SU-DHL-6 (cell line): ENCODE results near the gene DCTN3.
"Not testable (repeated sequence)": the region's sequence is repeated elsewhere in the genome, so short reads cannot be mapped to it uniquely, and the experiment has no call there.

Source experiments
- H2AFZ ChIP-seq: fragments of 200-600 bp; sonication (generic); 2 replicates; pipeline ENCODE4 v1.6.1; 2014; ENCODE audit warnings: low read depth, mild to moderate bottlenecking, moderate library complexity, mixed read lengths, antibody characterized with exemption, low read length; ENCODE audit not compliant: severe bottlenecking
- H3F3A ChIP-seq: fragments of 200-600 bp; shearing (Covaris generic); 2 replicates; pipeline ENCODE4 v1.6.0; 2016; ENCODE audit warnings: antibody characterized with exemption, mild to moderate bottlenecking; ENCODE audit not compliant: insufficient read depth
- H3K27ac ChIP-seq: fragments of 200-600 bp; sonication (generic); 2 replicates; pipeline ENCODE4 v1.5.1; 2016; ENCODE audit warnings: low read depth, mild to moderate bottlenecking, low read length, moderate library complexity, mixed read lengths
- H3K27me3 ChIP-seq: fragments of 200-600 bp; sonication (generic), shearing (Covaris generic); 2 replicates; pipeline ENCODE4 v1.6.0; 2014; ENCODE audit warnings: mild to moderate bottlenecking, low read length
- H3K36me3 ChIP-seq: fragments of 200-600 bp; sonication (generic); 2 replicates; pipeline ENCODE4 v1.6.1; 2014; ENCODE audit warnings: mild to moderate bottlenecking, low read length, mixed read lengths
- H3K4me2 ChIP-seq: fragments of 300-600, 200-600 bp; shearing (Covaris generic), sonication (generic); 2 replicates; pipeline ENCODE4 v1.6.0; 2014; ENCODE audit warnings: low read length, low read depth, mild to moderate bottlenecking; ENCODE audit not compliant: poor library complexity, severe bottlenecking
- H3K4me3 ChIP-seq: fragments of 200-600 bp; sonication (generic); 2 replicates; pipeline ENCODE4 v1.5.1; 2014; ENCODE audit warnings: antibody characterized with exemption, low read length, mild to moderate bottlenecking, mixed read lengths; ENCODE audit not compliant: insufficient read depth, poor library complexity, severe bottlenecking
- H3K79me2 ChIP-seq: fragments of 200-600 bp; sonication (generic); 2 replicates; pipeline ENCODE4 v1.6.1; 2014; ENCODE audit warnings: mild to moderate bottlenecking, low read length, moderate library complexity; ENCODE audit not compliant: insufficient read depth
- H3K9ac ChIP-seq: fragments of 200-600 bp; sonication (generic); 2 replicates; pipeline ENCODE4 v1.7.0; 2014; ENCODE audit warnings: mild to moderate bottlenecking, low read length
- H3K9me2 ChIP-seq: fragments of 200-600 bp; sonication (generic); replicated peaks from 2 replicates; pipeline ENCODE4 v1.6.1; 2014; ENCODE audit warnings: low read length; ENCODE audit not compliant: insufficient read depth
- H3K9me3 ChIP-seq: fragments of 200-600 bp; sonication (generic); 2 replicates; pipeline ENCODE4 v1.6.1; 2014; ENCODE audit warnings: low read length, mixed read lengths; ENCODE audit not compliant: insufficient read depth
- H4K20me1 ChIP-seq: fragments of 200-600 bp; sonication (generic); 2 replicates; pipeline ENCODE4 v1.6.1; 2014; ENCODE audit warnings: low read depth, mild to moderate bottlenecking, antibody characterized with exemption, low read length, moderate library complexity, mixed read lengths
- EZH2phosphoT487 ChIP-seq: fragments of 200-600 bp; sonication (generic), shearing (Covaris generic); conservative IDR thresholded peaks from 2 replicates; pipeline ENCODE4 v1.6.1; 2018; ENCODE audit warnings: mild to moderate bottlenecking, antibody characterized with exemption, low read length, moderate library complexity, mixed read lengths
- TF ChIP-seq, protein P1 (sequence below): fragments of 200-600 bp; sonication (generic); IDR thresholded peaks from one replicate; pipeline ENCODE4 v1.5.1; 2017; ENCODE audit warnings: antibody characterized with exemption, mild to moderate bottlenecking, low read length, moderate library complexity; ENCODE audit not compliant: insufficient read depth, poor library complexity, severe bottlenecking

Gene DCTN3

DNA sequence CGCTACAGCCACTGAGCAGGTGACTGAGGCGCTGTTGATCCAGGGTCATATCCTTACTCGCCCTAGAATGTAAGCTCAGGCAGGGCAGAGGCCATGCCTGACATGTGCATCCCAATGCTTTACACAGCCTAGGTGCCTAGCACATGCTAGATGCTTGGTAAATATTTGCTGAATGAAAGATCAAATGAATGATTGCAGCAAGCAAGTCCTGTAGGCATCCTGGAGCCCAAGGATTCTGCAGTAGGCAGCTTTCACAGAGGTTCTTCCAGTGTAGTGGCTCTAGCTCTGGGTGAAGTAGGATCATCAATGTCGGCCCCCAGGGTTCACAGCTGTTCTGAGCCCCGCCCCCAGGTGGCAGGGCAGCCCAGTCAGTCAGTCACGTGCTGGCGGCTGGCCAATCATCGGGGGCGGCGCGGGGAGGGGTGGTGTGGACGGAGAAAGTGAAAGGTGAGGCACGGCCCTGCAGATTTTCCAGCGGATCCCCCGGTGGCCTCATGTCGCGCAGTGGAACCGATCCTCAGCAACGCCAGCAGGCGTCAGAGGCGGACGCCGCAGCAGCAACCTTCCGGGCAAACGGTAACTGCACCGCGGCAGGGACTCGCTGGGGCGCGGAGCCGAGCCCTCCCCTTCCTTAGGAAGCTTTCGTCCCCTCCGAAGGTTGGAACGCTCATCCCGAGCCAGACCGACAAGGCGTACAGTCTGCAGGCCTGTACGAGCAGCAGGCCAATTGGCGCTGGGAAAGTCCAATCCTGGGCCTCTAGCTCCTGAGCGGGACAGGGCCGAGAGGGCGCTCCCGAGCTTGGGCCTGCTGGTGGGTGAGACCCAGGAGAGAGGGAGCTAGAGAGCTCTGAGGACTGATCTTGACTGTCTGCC, 26.2 kb upstream of the DCTN3 start, which contains the start of gene GALT:
Gene GALT, plus strand, starts transcription at position 465 of the 873 bp plus-strand sequence. Its CDS starts 30 bp downstream, at position 495.
- Histone ChIP-seq H2AFZ (peak within 1 kb of the TSS; percentile 83), H3K4me2 (peak within 1 kb of the TSS; percentile 58)

DNA sequence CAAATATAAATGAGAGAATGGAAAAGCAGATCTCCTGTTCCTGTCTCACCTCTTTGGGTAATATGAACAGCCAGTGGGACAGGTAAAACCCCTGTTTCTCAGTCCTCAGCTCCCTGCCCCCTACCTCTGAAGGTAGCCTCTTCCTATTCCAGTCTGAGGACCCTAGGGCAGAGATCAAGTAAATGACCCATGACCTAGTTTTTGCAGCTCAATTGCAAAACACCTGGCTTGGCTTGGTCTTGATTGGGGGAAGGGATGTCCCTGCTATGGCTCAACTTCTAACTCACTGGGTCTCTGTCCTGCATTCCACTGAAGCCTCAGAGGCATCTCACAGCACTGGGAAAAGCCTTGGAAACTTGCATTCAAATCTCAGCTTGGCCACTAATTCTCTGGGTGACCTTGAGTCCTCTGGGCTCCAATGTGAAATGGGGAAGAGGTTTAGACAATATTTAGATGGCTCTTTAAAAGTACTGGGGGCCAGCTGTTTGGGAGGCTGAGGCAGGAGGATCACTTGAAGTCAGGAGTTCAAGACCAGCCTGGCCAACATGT, 24.5 kb upstream of the DCTN3 start:
- Histone ChIP-seq H3K27ac (no peak overlapping the region), H3K4me2 (no peak overlapping the region), H3K9me3 (no peaks in the 10 kb centered on the region), H3K27me3 (no peaks in the 10 kb centered on the region), H3K79me2 (no peaks in the 10 kb centered on the region), H3K36me3 (no peaks in the 10 kb centered on the region), H2AFZ (no peak overlapping the region), H3K4me3 (no peak overlapping the region), H3K9ac (no peak overlapping the region), H3K9me2 (no peaks in the 10 kb centered on the region), H4K20me1 (no peaks in the 10 kb centered on the region), H3F3A (no peaks in the 10 kb centered on the region)
- TF ChIP-seq, protein P1, sequence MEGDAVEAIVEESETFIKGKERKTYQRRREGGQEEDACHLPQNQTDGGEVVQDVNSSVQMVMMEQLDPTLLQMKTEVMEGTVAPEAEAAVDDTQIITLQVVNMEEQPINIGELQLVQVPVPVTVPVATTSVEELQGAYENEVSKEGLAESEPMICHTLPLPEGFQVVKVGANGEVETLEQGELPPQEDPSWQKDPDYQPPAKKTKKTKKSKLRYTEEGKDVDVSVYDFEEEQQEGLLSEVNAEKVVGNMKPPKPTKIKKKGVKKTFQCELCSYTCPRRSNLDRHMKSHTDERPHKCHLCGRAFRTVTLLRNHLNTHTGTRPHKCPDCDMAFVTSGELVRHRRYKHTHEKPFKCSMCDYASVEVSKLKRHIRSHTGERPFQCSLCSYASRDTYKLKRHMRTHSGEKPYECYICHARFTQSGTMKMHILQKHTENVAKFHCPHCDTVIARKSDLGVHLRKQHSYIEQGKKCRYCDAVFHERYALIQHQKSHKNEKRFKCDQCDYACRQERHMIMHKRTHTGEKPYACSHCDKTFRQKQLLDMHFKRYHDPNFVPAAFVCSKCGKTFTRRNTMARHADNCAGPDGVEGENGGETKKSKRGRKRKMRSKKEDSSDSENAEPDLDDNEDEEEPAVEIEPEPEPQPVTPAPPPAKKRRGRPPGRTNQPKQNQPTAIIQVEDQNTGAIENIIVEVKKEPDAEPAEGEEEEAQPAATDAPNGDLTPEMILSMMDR, result no peak

More for the DNA sequence above, 26.2 kb upstream of the DCTN3 start, which contains the start of gene GALT:
- Histone ChIP-seq H3K9ac (peak within 1 kb of the TSS; percentile 72), H3K79me2 (no peaks in the 10 kb centered on the region), H3K9me3 (no peaks in the 10 kb centered on the region), H3K27me3 (no peaks in the 10 kb centered on the region), H3K36me3 (no peaks in the 10 kb centered on the region), H3F3A (no peaks in the 10 kb centered on the region), H3K27ac (peak within 1 kb of the TSS; percentile 23; the same call in 1 of the 2 replicates), H4K20me1 (no peaks in the 10 kb centered on the region), H3K4me3 (peak within 1 kb of the TSS; percentile 69), H3K9me2 (no peaks in the 10 kb centered on the region)
- no peak for TF ChIP-seq EZH2phosphoT487
- TF ChIP-seq, protein P1, result peak; percentile 70

DNA sequence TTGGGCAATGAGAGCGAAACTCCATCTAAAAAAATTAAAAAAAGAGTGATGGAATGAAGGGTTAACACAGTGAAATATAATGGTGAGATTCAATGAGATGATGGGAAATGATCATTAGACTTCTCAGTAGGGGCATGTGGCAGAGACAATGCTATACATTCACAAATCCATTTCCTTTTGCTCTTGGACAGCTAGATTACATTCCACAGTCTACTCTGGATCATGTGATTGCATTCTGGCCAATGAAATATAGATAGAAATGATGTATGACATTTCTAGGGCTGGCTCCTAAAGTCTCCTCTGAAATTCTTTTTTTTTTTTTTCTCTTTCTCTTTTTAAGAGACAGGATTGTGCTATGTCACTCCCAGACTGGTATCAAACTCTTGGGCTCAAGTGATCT, 22.4 kb upstream of the DCTN3 start:
- Histone ChIP-seq H3K36me3 (no peaks in the 10 kb centered on the region), H4K20me1 (no peaks in the 10 kb centered on the region), H3K79me2 (no peaks in the 10 kb centered on the region), H2AFZ (no peak overlapping the region), H3K9me3 (no peaks in the 10 kb centered on the region), H3K4me3 (no peak overlapping the region), H3F3A (peaks cover 7% of the 10 kb centered on the region; the same call in 1 of the 2 replicates), H3K9me2 (no peaks in the 10 kb centered on the region), H3K27ac (no peak overlapping the region), H3K9ac (no peak overlapping the region), H3K4me2 (no peak overlapping the region), H3K27me3 (no peaks in the 10 kb centered on the region)
- TF ChIP-seq, protein P1, result no peak
- no peak for TF ChIP-seq EZH2phosphoT487

DNA sequence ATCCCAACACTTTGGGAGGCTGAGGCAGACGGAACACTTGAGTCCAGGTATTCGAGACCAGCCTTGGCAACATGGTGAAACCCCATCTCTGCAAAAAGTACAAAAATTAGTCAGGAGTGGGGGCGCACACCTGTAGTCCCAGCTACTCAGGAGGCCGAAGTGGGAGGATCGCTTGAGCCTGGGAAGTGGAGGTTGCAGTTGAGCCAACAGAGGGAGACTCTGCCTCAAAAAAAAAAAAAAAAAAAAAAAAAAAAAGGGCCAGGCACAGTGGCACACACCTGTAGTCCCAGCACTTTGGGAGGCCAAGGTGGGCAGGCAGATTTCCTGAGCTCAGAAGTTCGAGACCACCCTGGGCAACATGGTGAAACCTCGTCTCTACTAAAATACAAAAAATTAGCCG, 19.0 kb upstream of the DCTN3 start:
- H3K27me3 ChIP-seq, H3K4me2 ChIP-seq, H3K9ac ChIP-seq, H2AFZ ChIP-seq, H3K27ac ChIP-seq, H4K20me1 ChIP-seq, H3K9me3 ChIP-seq, H3K36me3 ChIP-seq, H3K4me3 ChIP-seq, H3K9me2 ChIP-seq: not testable (repeated sequence)
- peaks cover 26% of the 10 kb centered on the region for H3K79me2 ChIP-seq
- peaks cover 17% of the 10 kb centered on the region for H3F3A ChIP-seq
